Stimulated activated CD8-positive, alpha-beta memory T cell treated with anti-CD3 and anti-CD28 coated beads, Interleukin-15, amount 100 ng/mL, for 1 hour (primary cell): ENCODE results near the gene ITCH.
"Not testable (repeated sequence)": the region's sequence is repeated elsewhere in the genome, so short reads cannot be mapped to it uniquely, and the experiment has no call there.

Experiments
- DNase-seq: peaks from one replicate; pipeline ENCODE4 v3.0.0-alpha.2; 2020; ENCODE audit warnings: low read depth

Gene ITCH

GRCh38 chr20:34510575-34510974, 147.5 kb downstream of the ITCH start:
- DNase-seq, result no peak

GRCh38 chr20:34511891-34512265, 148.8 kb downstream of the ITCH start:
- no peak for DNase-seq

DNA sequence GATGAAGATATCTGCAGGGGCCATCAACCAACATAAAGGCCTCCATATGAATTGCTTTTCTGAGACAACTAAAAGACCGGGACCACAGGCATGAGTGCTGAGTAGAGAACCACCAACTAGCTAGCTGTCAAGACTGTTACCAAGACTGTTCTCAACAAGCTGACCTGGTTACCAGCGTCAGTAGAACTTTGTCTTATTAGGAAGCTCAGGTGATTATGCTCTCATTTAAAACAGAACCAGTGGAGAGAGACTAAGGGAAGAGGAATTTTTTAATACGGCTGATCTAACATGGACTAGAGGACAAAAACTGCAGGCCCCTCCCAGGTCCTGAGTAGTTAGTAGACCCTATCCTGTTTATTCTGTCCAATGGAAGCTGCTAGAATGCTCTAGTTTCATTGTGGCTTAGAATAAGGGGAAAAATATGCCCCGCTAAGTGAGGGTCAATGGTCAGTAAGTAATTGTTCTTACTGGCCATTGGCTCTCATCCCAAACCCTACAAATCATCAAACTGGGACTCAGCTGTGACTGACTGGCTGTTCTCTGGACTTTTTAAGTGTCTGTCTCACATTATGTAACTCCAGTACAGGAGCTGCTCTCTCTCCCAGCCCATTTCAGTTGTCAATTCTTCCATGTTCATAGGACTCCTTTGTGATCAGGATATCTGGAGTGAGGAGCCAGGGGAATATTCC, 149.3 kb downstream of the ITCH start:
- DNase-seq, result no peak

GRCh38 chr20:34512955-34513419, 149.9 kb downstream of the ITCH start:
- DNase-seq, result no peak

DNA sequence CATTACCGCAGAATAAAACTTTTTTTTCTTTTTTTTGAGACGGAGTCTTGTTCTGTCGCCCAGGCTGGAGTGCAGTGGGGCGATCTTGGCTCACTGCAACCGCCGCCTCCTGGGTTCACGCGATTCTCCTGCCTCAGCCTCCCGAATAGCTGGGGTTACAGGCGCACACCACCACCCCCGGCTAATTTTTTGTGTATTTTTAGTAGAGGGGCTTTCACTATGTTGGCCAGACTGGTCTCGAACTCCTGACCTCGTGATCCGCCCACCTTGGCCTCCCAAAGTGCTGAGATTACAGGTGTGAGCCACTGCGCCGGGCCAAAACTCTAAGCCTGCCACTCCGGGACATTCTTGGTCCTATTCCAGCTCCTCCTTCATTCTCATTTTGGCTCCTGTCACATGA, 151.0 kb downstream of the ITCH start:
- not testable (repeated sequence) for DNase-seq

DNA sequence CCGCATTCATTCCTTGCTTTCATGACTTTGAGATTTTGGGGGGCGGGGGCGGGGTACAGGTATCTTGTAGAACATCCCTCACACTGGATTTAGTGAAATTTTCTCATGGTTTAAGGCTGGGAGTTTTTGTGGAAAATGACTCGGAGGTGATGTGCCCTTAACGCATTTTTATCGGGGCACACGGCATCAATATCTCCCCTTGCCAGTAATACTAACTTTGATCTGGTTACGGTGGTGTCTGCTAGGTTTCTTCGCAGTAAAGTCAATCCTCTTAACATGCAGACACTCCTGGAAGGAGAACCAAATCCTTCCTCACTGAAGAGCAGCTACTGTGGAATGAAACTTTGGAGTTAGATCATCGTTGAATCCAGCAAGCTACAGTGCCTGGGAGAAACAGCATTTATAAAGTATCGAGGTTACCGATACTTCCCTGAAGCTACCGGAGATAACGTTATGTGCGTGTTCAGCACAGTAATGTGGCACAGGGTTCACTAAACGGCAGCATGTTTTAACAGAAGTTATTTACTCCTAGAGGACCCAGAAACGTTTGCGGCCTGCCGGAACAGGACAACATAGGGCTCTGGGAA, 151.9 kb downstream of the ITCH start:
- no peak for DNase-seq

- DNase-seq, result peak; percentile 45
Observed at GRCh38 chr20:34515484-34516246, 152.6 kb downstream of the ITCH start.

- peak; percentile 93 for DNase-seq
Observed at GRCh38 chr20:34516247-34517113, 153.4 kb downstream of the ITCH start, which contains the start of gene DYNLRB1. DYNLRB1 (plus strand) TSS chr20:34516422; CDS start chr20:34516459, 37 bp downstream.

GRCh38 chr20:34517114-34517505, 154.0 kb downstream of the ITCH start:
- DNase-seq, result no peak

DNA sequence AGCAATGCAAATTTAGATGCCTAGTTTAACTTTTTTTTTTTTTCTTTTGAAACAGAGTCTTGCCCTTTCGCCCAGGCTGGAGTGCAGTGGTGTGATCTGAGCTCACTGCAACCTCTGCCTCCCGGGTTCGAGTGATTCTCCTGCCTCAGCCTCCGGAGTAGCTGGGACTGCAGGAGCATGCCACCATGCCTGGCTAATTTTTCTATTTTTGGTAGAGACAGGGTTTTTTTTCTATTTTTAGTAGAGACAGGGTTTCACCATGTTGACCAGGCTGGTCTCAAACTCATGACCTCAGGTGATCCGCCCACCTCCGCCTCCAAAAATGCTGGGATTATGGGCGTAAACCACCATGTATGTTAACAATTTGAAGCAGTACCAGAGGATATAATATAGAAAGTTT, 155.8 kb downstream of the ITCH start:
- DNase-seq, result not testable (repeated sequence)

DNA sequence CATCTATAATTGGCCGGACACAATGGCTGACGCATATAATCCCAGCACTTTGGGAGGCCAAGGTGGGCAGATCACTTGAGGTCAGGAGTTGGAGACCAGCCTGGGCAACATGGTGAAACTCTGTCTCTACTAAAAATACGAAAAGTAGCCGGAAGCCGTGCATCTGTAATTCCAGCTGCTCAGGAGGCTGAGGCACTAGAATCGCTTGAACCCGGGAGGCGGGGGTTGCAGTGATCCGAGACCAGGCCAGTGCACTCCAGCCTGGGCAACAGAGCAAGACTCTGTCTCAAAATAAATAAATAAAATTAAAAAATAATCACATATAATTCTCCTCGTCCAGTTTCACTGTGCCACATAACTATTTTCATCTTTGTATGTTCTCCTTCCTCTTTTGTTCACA, 156.8 kb downstream of the ITCH start:
- DNase-seq, result not testable (repeated sequence)

DNA sequence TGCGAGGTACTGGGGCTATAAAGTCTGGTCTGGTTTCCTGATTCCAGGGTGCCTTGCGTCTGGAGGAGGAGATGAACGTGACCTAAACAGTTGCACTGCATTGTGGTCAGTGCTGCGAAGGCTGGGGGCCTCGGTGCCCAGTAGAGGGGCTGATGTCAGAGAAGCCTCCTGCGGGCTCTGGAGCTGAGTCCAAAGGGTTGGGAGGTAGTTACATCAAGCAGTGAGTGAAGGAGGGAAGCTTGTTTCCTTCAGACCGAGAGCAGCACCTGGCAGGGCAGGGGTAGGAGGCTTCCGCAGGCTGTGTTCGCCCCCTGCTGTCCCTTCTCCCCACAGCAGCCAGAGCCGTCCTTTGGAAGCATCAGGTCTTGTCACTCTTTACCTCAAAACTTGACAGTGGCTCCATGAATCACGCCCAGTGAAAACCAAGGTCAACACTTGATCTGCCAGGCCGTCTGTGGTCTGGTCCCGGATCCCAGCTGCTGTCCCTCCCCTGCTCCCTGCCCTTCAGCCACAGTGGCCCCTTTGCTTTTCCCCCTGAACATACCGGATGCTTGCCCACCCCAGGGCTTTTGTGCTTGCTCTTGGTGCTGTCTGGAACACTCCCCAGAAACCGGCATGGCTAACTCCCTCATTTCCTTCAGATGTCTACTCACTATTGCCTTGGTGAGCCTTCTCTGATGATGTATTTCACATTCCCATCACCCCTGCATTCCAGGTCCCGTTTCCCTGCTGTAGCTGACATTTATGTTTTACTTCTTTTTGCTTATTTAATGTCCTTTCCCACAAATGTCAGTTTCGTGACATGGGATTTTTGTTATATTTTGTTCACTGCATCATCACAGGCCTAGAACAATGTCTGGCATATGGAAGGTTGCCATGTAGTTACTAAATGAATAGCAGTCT, 160.1 kb downstream of the ITCH start:
- no peak for DNase-seq

DNA sequence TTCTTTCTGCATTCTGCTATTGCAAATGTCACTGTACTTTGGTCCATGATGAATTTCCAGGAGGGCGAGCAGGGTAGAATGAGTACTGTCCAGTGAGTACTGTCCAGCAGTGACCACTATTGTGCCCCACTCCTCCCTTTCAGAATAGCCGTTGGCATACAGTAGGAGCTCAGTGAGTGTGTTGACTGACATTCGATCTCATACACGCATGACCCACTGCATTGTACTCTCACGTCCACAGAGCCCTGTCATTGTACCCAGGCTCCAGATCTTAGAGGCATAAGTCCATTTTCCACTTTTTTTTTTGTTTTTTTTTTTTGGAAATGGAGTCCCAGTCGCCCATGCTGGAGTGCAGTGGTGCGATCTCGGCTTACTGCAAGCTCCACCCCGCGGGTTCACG, 161.4 kb downstream of the ITCH start:
- no peak for DNase-seq

GRCh38 chr20:34525342-34525708, 162.3 kb downstream of the ITCH start:
- no peak for DNase-seq

- DNase-seq, result no peak
Observed at GRCh38 chr20:34525709-34526416, 162.8 kb downstream of the ITCH start.

DNA sequence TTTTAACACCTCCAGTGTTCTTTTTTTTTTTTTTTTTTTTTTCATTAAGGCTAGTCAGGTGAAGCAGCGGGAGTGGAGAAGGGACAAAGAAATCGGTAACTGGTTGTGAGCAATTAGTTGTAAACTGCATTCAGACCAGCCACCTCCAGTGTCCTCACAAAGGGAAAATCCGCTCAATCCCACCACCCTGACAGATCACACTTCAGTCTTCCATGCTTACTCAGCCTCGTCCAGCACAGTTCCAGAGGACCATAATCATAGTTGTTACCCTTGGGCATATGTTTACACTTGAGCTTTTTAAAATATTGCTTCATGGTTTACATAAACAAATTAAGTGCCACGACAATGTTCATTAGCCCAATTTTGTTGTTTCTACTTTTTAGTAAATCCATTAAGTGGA, 163.4 kb downstream of the ITCH start:
- DNase-seq, result no peak

GRCh38 chr20:34527016-34527415, 163.9 kb downstream of the ITCH start:
- DNase-seq, result no peak

DNA sequence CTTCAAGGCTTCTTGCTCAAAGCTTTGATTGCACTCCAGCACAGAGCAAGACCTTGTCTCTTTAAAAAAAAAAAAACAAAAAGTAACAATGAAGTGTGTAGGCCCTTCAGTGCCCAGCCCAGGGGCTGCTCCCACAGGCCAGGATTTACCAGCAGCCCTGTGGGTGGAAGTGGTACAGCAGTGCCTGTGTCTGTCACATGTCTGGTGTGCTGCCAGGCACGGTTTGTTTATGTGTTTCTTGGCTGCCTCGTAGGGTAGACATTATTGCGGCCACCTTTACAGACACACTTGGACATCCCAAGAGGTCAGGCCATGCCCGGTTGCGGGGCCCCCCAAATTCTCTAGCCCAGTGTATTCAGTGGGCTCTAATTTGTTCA, 165.8 kb downstream of the ITCH start:
- no peak for DNase-seq

- DNase-seq, result no peak
Observed at GRCh38 chr20:34529742-34530141, 166.7 kb downstream of the ITCH start.

- no peak for DNase-seq
Observed at GRCh38 chr20:34530342-34530741, 167.3 kb downstream of the ITCH start.
